ENCODE results near the gene MAP3K13.

Gene MAP3K13

DNA sequence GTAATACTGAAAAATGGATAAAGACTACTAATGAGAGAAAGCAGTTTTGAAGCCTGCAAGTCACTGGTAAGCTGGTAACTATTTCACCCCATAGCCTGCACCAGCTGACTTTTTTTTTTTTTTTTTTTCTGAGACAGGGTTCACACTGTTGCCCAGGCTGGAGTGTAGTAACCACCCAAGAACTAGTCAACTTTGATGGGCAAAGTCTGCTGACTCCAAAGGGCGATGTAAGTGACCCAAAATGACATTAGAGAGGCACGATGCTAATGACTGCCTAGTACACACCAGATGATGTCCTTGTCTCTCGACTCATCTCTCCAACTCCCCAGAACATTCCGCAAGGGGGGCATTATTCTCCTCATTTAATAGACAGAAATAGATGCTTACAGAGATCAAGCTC, 148.8 kb downstream of the MAP3K13 start:
- H3K4me3 ChIP-seq (ENCODE audit: low read length) = no peak overlapping the region
- DNase-seq (ENCODE audit: low read depth) = no peak
- TF ChIP-seq, protein P1, sequence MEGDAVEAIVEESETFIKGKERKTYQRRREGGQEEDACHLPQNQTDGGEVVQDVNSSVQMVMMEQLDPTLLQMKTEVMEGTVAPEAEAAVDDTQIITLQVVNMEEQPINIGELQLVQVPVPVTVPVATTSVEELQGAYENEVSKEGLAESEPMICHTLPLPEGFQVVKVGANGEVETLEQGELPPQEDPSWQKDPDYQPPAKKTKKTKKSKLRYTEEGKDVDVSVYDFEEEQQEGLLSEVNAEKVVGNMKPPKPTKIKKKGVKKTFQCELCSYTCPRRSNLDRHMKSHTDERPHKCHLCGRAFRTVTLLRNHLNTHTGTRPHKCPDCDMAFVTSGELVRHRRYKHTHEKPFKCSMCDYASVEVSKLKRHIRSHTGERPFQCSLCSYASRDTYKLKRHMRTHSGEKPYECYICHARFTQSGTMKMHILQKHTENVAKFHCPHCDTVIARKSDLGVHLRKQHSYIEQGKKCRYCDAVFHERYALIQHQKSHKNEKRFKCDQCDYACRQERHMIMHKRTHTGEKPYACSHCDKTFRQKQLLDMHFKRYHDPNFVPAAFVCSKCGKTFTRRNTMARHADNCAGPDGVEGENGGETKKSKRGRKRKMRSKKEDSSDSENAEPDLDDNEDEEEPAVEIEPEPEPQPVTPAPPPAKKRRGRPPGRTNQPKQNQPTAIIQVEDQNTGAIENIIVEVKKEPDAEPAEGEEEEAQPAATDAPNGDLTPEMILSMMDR (IDR thresholded peaks at IDR 0.05; ENCODE audit: insufficient read depth, low read depth, low read length, missing control alignments) = no peak

DNA sequence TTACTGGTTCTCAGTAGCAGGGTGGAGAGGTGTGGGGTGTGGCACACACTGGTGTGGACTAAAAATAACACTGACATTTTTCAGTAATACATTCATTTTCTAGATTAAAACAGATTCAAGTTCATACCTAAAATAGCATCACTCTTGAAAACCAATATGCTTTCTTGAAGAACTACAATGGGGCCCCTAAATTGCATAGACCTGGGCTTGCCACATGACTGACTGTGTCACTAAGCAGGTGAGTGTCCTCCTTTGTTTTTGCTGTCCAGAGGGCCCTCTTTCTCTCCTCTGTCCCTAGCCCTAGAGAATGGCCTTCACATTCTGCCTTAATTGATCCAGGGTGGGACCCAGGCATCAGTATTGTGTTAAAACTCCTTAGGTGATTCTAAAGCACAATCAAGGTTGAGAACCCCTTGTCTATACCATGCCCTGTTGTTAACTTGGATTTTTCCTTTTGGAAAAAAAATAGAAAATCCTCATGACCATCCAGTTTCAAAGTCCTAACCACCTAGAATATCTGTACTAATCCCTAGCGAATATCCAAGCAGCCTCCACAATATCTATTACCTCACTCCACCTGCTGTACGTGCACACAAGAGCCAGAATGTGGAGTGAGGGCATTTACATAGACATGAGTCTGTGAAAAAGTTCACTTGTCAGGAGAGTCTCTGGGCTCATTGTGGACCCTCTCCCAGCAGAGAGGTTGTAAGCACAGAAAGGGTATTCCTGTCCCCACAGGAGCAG, 154.6 kb downstream of the MAP3K13 start:
- DNase-seq (ENCODE audit: low read depth) = no peak
- no peak overlapping the region for H3K4me3 ChIP-seq (ENCODE audit: low read length)
- TF ChIP-seq, protein P1 (IDR thresholded peaks at IDR 0.05; ENCODE audit: insufficient read depth, low read depth, low read length, missing control alignments) = no peak

DNA sequence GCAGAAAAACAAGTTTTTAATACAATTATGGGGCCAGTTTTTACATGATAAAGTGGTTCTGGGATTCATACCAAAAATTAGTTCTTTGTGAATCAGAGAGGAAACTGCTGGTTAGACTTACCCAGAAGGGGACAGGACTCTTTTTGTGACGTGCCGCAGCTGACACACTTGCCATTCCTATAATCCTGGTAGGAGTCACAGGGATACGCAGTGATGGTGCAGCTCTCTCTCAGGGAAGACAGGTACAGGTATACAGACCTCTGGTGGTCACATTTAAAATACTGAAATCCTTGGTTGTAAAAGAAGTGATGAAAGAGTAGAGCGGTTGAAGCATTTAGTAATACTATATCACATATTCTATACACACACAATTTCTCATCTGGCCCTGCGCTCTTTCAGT, 156.1 kb downstream of the MAP3K13 start:
- DNase-seq (ENCODE audit: low read depth) = peak; percentile 56
- no peak overlapping the region for H3K4me3 ChIP-seq (ENCODE audit: low read length)
- TF ChIP-seq, protein P1 (IDR thresholded peaks at IDR 0.05; ENCODE audit: insufficient read depth, low read depth, low read length, missing control alignments) = no peak

DNA sequence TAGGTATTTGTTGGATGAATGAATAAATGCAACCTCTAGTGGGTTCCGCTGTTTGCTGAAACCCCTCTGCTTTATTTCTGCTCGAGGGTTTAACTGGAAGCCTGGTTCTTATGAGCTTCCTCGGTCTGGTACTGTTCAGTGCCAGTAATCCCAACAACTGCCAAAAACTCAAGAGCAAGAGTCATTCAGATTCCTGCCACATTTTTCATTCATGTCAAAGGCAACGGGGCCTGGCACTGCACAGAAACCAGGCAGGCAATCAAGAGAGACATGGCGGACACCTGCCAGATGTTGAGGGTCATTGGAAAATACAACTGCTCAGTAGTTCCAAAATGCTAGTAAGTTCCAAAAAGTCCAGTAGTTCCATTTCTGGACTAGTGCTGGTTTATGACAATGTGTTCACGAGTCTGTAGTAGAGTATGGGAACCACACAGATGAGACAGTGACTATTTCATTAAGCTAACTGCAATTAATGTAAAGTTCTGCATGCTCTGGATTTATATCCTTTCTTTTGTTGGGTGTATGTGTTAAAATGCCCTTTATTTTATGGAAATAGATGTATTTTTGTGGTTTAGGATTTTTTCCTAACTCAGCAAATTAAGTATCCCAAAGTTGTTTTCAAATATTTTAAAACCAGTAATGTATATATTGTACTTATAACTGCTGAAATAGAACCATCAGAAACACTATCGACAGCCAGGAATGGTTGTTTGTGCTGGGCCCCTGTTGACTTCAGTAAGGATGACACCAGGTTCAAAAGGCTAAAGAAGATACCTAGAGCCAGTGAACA, 158.6 kb downstream of the MAP3K13 start:
- no peak overlapping the region for H3K4me3 ChIP-seq (ENCODE audit: low read length)
- TF ChIP-seq, protein P1 (IDR thresholded peaks at IDR 0.05; ENCODE audit: insufficient read depth, low read depth, low read length, missing control alignments) = no peak
- no peak for DNase-seq (ENCODE audit: low read depth)

DNA sequence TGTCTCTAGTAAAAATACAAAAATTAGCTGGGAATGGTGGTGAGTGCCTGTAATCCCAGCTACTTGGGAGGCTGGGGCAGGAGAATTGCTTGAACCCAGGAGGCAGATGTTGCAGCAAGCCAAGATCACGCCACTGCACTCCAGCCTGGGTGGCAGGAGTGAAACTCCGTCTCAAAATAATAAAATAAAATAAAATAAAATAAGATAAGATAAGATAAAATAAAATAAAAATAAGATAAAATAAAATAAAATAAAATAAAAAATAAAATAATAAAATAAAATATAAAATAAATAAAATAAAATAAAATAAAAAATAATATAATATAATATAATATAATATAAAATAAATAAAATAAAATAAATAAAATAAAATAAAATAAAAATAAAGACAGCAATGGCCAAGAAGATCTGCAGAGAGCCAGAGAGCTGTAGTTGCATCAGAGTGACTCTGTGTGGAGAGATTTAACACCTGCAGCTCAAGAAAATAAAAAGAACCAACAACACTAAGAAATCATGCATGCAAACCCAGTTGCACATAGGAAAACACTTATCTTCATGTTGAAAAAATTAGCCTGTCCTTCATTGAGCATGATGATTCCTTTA, 163.5 kb downstream of the MAP3K13 start:
- TF ChIP-seq, protein P1 (IDR thresholded peaks at IDR 0.05; ENCODE audit: insufficient read depth, low read depth, low read length, missing control alignments) = no peak
- H3K4me3 ChIP-seq (ENCODE audit: low read length) = no peak overlapping the region
- DNase-seq (ENCODE audit: low read depth) = no peak

DNA sequence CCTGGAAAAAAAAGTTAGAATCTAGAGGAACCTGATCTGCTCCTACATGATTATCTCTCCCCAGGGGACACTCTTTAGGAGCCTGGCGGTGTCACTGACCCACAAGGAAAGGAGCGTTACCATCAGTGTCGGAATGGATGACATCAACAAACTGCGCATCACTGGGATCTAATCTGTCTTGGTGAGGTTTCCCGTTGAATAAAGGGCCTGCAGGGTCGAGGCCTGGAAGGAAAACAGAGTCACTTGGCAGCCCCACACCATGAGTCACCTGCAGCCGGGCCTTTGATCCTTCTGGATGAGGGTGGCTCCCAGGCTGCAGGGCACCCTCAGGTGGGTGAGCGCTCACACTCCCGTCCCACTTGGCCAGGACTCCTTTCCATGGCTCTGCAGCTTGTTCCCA, 164.4 kb downstream of the MAP3K13 start:
- no peak for DNase-seq (ENCODE audit: low read depth)
- no peak overlapping the region for H3K4me3 ChIP-seq (ENCODE audit: low read length)
- TF ChIP-seq, protein P1 (IDR thresholded peaks at IDR 0.05; ENCODE audit: insufficient read depth, low read depth, low read length, missing control alignments) = no peak

Measured in epithelial cell of esophagus (primary cell).